MM.1S (cell line): ENCODE results near the gene ZNF334.
A peak's percentile ranks its signal among the peaks of the same experiment; 100 is the strongest.

Experiments used
- DNase-seq: peaks from one replicate; pipeline ENCODE4 v3.0.0-alpha.2; 2015
- H2AFZ ChIP-seq: fragments of 300-600 bp; sonication (generic); 2 replicates; pipeline ENCODE4 v1.6.0; 2016; ENCODE audit warnings: antibody characterized with exemption, low read length
- H3F3A ChIP-seq: fragments of 300-600 bp; sonication (generic); 2 replicates; pipeline ENCODE4 v1.6.1; 2016; ENCODE audit warnings: mild to moderate bottlenecking, antibody characterized with exemption, low read length, moderate library complexity, mixed read lengths; ENCODE audit not compliant: insufficient read depth
- H3K27ac ChIP-seq: fragments of 300-600 bp; sonication (generic); 2 replicates; pipeline ENCODE4 v1.5.1; 2016; ENCODE audit warnings: mild to moderate bottlenecking, low read length
- H3K27me3 ChIP-seq: fragments of 300-600 bp; sonication (generic); replicated peaks from 2 replicates; pipeline ENCODE4 v1.6.0; 2016; ENCODE audit warnings: low read length; ENCODE audit not compliant: insufficient read depth
- H3K36me3 ChIP-seq: fragments of 300-600 bp; sonication (generic); replicated peaks from 2 replicates; pipeline ENCODE4 v1.6.1; 2016; ENCODE audit warnings: mild to moderate bottlenecking, low read length, mixed read lengths; ENCODE audit not compliant: insufficient read depth
- H3K4me1 ChIP-seq: fragments of 300-600 bp; sonication (generic); 2 replicates; pipeline ENCODE4 v1.6.1; 2016; ENCODE audit warnings: low read length, mixed read lengths
- H3K4me2 ChIP-seq: fragments of 300-600 bp; sonication (generic); 2 replicates; pipeline ENCODE4 v1.6.0; 2016; ENCODE audit warnings: low read depth, low read length
- H3K4me3 ChIP-seq: fragments of 300-600 bp; sonication (generic); 2 replicates; pipeline ENCODE4 v1.5.1; 2016; ENCODE audit warnings: low read length, mixed read lengths
- H3K79me2 ChIP-seq: fragments of 300-600 bp; sonication (generic); 2 replicates; pipeline ENCODE4 v1.6.1; 2016; ENCODE audit warnings: mixed run types, low read length, mixed read lengths
- H3K9ac ChIP-seq: fragments of 300-600 bp; sonication (generic); 2 replicates; pipeline ENCODE4 v1.6.1; 2016; ENCODE audit warnings: low read length, mixed read lengths
- H3K9me2 ChIP-seq: fragments of 300-600 bp; sonication (generic); replicated peaks from 2 replicates; pipeline ENCODE4 v1.6.1; 2016; ENCODE audit warnings: mild to moderate bottlenecking, low read length, mixed read lengths; ENCODE audit not compliant: insufficient read depth
- H3K9me3 ChIP-seq: fragments of 300-600 bp; sonication (generic); replicated peaks from 2 replicates; pipeline ENCODE4 v1.6.1; 2016; ENCODE audit warnings: mild to moderate bottlenecking, low read length, mixed read lengths; ENCODE audit not compliant: insufficient read depth
- H4K20me1 ChIP-seq: fragments of 300-600 bp; sonication (generic); 2 replicates; pipeline ENCODE4 v1.6.1; 2016; ENCODE audit warnings: mild to moderate bottlenecking, low read length, moderate library complexity, mixed read lengths; ENCODE audit not compliant: insufficient read depth
- CTCF ChIP-seq: fragments of 300-600 bp; sonication (generic); IDR thresholded peaks from 2 replicates; pipeline ENCODE4 v1.5.1; 2016; ENCODE audit warnings: antibody characterized with exemption, low read length, mixed read lengths
- EZH2 ChIP-seq: fragments of 300-600 bp; sonication (generic); optimal IDR thresholded peaks from 2 replicates; pipeline ENCODE3; 2017; ENCODE audit warnings: low read depth, mild to moderate bottlenecking, antibody characterized with exemption, low read length, mixed read lengths
- EZH2phosphoT487 ChIP-seq: fragments of 300-600 bp; sonication (generic); IDR thresholded peaks from 2 replicates; pipeline ENCODE4 v1.6.1; 2018; ENCODE audit warnings: antibody characterized with exemption, low read length

Gene ZNF334

GRCh38 chr20:46519471-46520068, 6.2 kb upstream of the ZNF334 start:
- Histone ChIP-seq H3K9me2 (no peaks in the 10 kb centered on the region), H3K36me3 (no peaks in the 10 kb centered on the region), H4K20me1 (no peaks in the 10 kb centered on the region), H3K9ac (no peak overlapping the region), H3K4me3 (no peak overlapping the region), H3K4me1 (peaks cover 11% of the 10 kb centered on the region), H3F3A (no peaks in the 10 kb centered on the region), H3K9me3 (no peaks in the 10 kb centered on the region), H2AFZ (no peak overlapping the region), H3K27ac (no peak overlapping the region), H3K27me3 (no peaks in the 10 kb centered on the region), H3K79me2 (no peaks in the 10 kb centered on the region), H3K4me2 (no peak overlapping the region)
- TF ChIP-seq EZH2 = no peak
- TF ChIP-seq CTCF = no peak
- no peak for TF ChIP-seq EZH2phosphoT487
- peak; percentile 29 for DNase-seq

- no peak for TF ChIP-seq CTCF
- no peak for TF ChIP-seq EZH2
- no peak for TF ChIP-seq EZH2phosphoT487
Measured at GRCh38 chr20:46509523-46509922, 3.8 kb downstream of the ZNF334 start.

GRCh38 chr20:46507760-46508407, 5.5 kb downstream of the ZNF334 start:
- Histone ChIP-seq H2AFZ (no peak overlapping the region), H3K79me2 (no peaks in the 10 kb centered on the region), H3K4me2 (no peak overlapping the region), H3K36me3 (no peaks in the 10 kb centered on the region), H3K4me1 (no peaks in the 10 kb centered on the region), H3K9ac (no peak overlapping the region), H4K20me1 (no peaks in the 10 kb centered on the region), H3K27me3 (no peaks in the 10 kb centered on the region), H3K9me3 (no peaks in the 10 kb centered on the region), H3K9me2 (no peaks in the 10 kb centered on the region), H3F3A (no peaks in the 10 kb centered on the region), H3K4me3 (no peak overlapping the region), H3K27ac (no peak overlapping the region)
- TF ChIP-seq EZH2phosphoT487 (no peak), CTCF (no peak), EZH2 (no peak)
- DNase-seq = no peak

More at GRCh38 chr20:46509523-46509922, 3.8 kb downstream of the ZNF334 start:
- no peaks in the 10 kb centered on the region for H3K4me1 ChIP-seq
- no peak overlapping the region for H3K4me2 ChIP-seq
- H3F3A ChIP-seq = no peaks in the 10 kb centered on the region
- no peak overlapping the region for H3K4me3 ChIP-seq
- no peak overlapping the region for H3K9ac ChIP-seq
- no peaks in the 10 kb centered on the region for H3K9me2 ChIP-seq
- no peaks in the 10 kb centered on the region for H3K36me3 ChIP-seq
- H4K20me1 ChIP-seq = no peaks in the 10 kb centered on the region
- DNase-seq = no peak
- no peaks in the 10 kb centered on the region for H3K79me2 ChIP-seq
- no peak overlapping the region for H3K27ac ChIP-seq
- no peaks in the 10 kb centered on the region for H3K27me3 ChIP-seq
- no peak overlapping the region for H2AFZ ChIP-seq
- H3K9me3 ChIP-seq = no peaks in the 10 kb centered on the region
